HCT116 (cell line): ENCODE data around the gene AGAP1. TPM values are rescaled to one million over a fixed set of nuclear protein-coding genes. Genes with fewer than 3 reads are reported as not detected.

ENCODE experiments used
- ATAC-seq: fragments of 200-7000 bp; cut with Tn5 transposase; 2 replicates; pipeline ENCODE4 v1.9.1; 2020; ENCODE audit warnings: mild to moderate bottlenecking, moderate library complexity
- BruUV-seq: library from RNA; stranded (reverse); fragments of 400-500 nt; replicated peaks from 2 replicates; lab custom pipeline; 2021; lab: Mats Ljungman, UMichigan
- CTCF ChIA-PET: fragments of 300-600 bp; sonication (Branson Sonifier 250); formaldehyde crosslinking; loops from one replicate; lab custom pipeline; 2021; ENCODE audit warnings: antibody characterized with exemption; lab: Charles Lee
- POLR2A ChIA-PET: fragments of 300-600, 350-600 bp; sonication (Branson Sonifier 250); formaldehyde crosslinking; loops from one replicate; lab custom pipeline; 2021; ENCODE audit warnings: antibody characterized with exemption; lab: Charles Lee
- RAD21 ChIA-PET, 2 experiments: fragments of 300-600 bp; sonication (Branson Sonifier 250); formaldehyde crosslinking; loops; one replicate each; lab custom pipeline; 2023; ENCODE audit warnings: low total read pairs in 2 of 2; ENCODE audit not compliant: uncharacterized antibody in 2 of 2, unreplicated experiment in 2 of 2, low non-redundant PET in 1 of 2; lab: Charles Lee
- DNase-seq: peaks from one replicate; pipeline ENCODE4 v3.0.0-alpha.2; 2010; ENCODE audit warnings: low read depth, low spot score
- H2AFZ ChIP-seq: fragments of 200-600 bp; shearing (Covaris generic), sonication (generic); 2 replicates; pipeline ENCODE4 v1.6.1; 2017; ENCODE audit warnings: low read depth, mixed run types, mixed read lengths, antibody characterized with exemption, low read length; ENCODE audit not compliant: poor library complexity, severe bottlenecking
- H3K27ac ChIP-seq: 2 replicates; pipeline ENCODE4 v1.5.1; 2012; ENCODE audit warnings: low read depth, low read length
- H3K27me3 ChIP-seq: fragments of 200-600 bp; sonication (generic); 2 replicates; pipeline ENCODE4 v1.6.1; 2016; ENCODE audit warnings: mixed run types, low read length, mixed read lengths; ENCODE audit not compliant: insufficient read depth
- H3K36me3 ChIP-seq, 2 experiments: fragments of 200-500 bp in 1 of 2; fragments of 200-600 bp in 1 of 2; sonication (Bioruptor generic) in 1 of 2; sonication (generic) in 1 of 2; 2 replicates each; pipeline versions ENCODE4 v1.5.1 to v1.6.1; 2014 to 2016; ENCODE audit warnings: low read length in 2 of 2, inconsistent platforms in 1 of 2, mixed read lengths in 1 of 2, mixed run types in 1 of 2; ENCODE audit not compliant: insufficient read depth in 2 of 2, control insufficient read depth in 1 of 2
- H3K4me1 ChIP-seq, 2 experiments: fragments of 200-600 bp in 1 of 2; sonication (generic) in 1 of 2; 2 replicates each; pipeline versions ENCODE4 v1.5.1 to v1.6.1; 2012 to 2017; ENCODE audit warnings: low read length in 2 of 2, inconsistent platforms in 1 of 2, mild to moderate bottlenecking in 1 of 2, mixed read lengths in 1 of 2, mixed run types in 1 of 2, moderate library complexity in 1 of 2; ENCODE audit not compliant: insufficient read depth in 2 of 2, control insufficient read depth in 1 of 2
- H3K4me2 ChIP-seq: fragments of 200-600 bp; sonication (generic); 2 replicates; pipeline ENCODE4 v1.6.1; 2017; ENCODE audit warnings: mixed run types, low read length, mixed read lengths
- H3K4me3 ChIP-seq, 2 experiments: fragments of 200-600 bp in 1 of 2; sonication (generic) in 1 of 2; replicated peaks in 1 of 2; 2 replicates each; pipeline ENCODE4 v1.5.1; 2011 to 2016; ENCODE audit warnings: low read length in 2 of 2, control low read depth in 1 of 2, low read depth in 1 of 2, mild to moderate bottlenecking in 1 of 2, mixed read lengths in 1 of 2, mixed run types in 1 of 2
- H3K79me2 ChIP-seq: fragments of 200-600 bp; sonication (generic); 2 replicates; pipeline ENCODE4 v1.6.1; 2017; ENCODE audit warnings: mild to moderate bottlenecking, mixed run types, low read length, moderate library complexity, mixed read lengths; ENCODE audit not compliant: insufficient read depth
- H3K9ac ChIP-seq: fragments of 200-600 bp; sonication (generic); 2 replicates; pipeline ENCODE4 v1.6.1; 2016; ENCODE audit warnings: low read length, mixed read lengths
- H3K9me2 ChIP-seq: fragments of 200-600 bp; sonication (generic), shearing (Covaris generic); 2 replicates; pipeline ENCODE4 v1.6.1; 2017; ENCODE audit warnings: mixed run types, mild to moderate bottlenecking, moderate library complexity; ENCODE audit not compliant: insufficient read depth
- H3K9me3 ChIP-seq, 2 experiments: fragments of 200-500 bp in 1 of 2; fragments of 200-600 bp in 1 of 2; sonication (Bioruptor generic) in 1 of 2; sonication (generic) in 1 of 2; 2 replicates each; pipeline ENCODE4 v1.6.1; 2014 to 2017; ENCODE audit warnings: low read length in 2 of 2, mixed read lengths in 2 of 2, inconsistent platforms in 1 of 2, low read depth in 1 of 2, mild to moderate bottlenecking in 1 of 2, mixed run types in 1 of 2, moderate library complexity in 1 of 2; ENCODE audit not compliant: control insufficient read depth in 1 of 2, insufficient read depth in 1 of 2
- H4K20me1 ChIP-seq: fragments of 200-600 bp; sonication (generic), shearing (Covaris generic); 2 replicates; pipeline ENCODE4 v1.6.1; 2017; ENCODE audit warnings: mixed run types, mild to moderate bottlenecking, moderate library complexity; ENCODE audit not compliant: insufficient read depth
- CBX3 ChIP-seq: IDR thresholded peaks from 2 replicates; pipeline ENCODE4 v1.6.1; 2012; ENCODE audit warnings: low read depth
- EGR1 ChIP-seq: IDR thresholded peaks from 2 replicates; pipeline ENCODE4 v1.6.1; 2012; ENCODE audit warnings: low read depth
- EZH2 ChIP-seq: fragments of 200-600 bp; sonication (generic); IDR thresholded peaks from 2 replicates; pipeline ENCODE4 v1.6.1; 2017; ENCODE audit warnings: antibody characterized with exemption, mixed run types
- EZH2phosphoT487 ChIP-seq: fragments of 200-600 bp; IDR thresholded peaks from 2 replicates; pipeline ENCODE4 v1.6.1; 2018; ENCODE audit warnings: antibody characterized with exemption, borderline replicate concordance
- FOSL1 ChIP-seq: IDR thresholded peaks from 2 replicates; pipeline ENCODE4 v1.6.1; 2012; ENCODE audit warnings: low read depth
- JUND ChIP-seq: IDR thresholded peaks from 2 replicates; pipeline ENCODE4 v1.6.1; 2012
- POLR2A ChIP-seq: IDR thresholded peaks from 2 replicates; pipeline ENCODE4 v1.7.0; 2011; ENCODE audit warnings: borderline replicate concordance; ENCODE audit not compliant: insufficient read depth, insufficient read length; ENCODE audit errors: extremely low read depth
- POLR2AphosphoS5 ChIP-seq: IDR thresholded peaks from 2 replicates; pipeline ENCODE4 v1.6.1; 2011; ENCODE audit warnings: mild to moderate bottlenecking, low read depth, low read length, moderate library complexity
- RAD21 ChIP-seq: IDR thresholded peaks from 2 replicates; pipeline ENCODE4 v1.6.1; 2012; ENCODE audit warnings: low read depth, mild to moderate bottlenecking
- SIN3A ChIP-seq: IDR thresholded peaks from 2 replicates; pipeline ENCODE4 v1.6.1; 2012; ENCODE audit warnings: low read depth
- SP1 ChIP-seq: IDR thresholded peaks from 2 replicates; pipeline ENCODE4 v1.6.1; 2012; ENCODE audit warnings: low read depth
- SRF ChIP-seq: IDR thresholded peaks from 2 replicates; pipeline ENCODE4 v1.6.1; 2012; ENCODE audit warnings: low read depth
- TCF7L2 ChIP-seq: IDR thresholded peaks from 2 replicates; pipeline ENCODE4 v1.7.0; 2011; ENCODE audit warnings: borderline replicate concordance, inconsistent platforms; ENCODE audit not compliant: insufficient read depth, insufficient read length; ENCODE audit errors: extremely low read depth
- YY1 ChIP-seq: IDR thresholded peaks from 2 replicates; pipeline ENCODE4 v1.6.1; 2011; ENCODE audit warnings: low read length, low read depth, moderate library complexity, mild to moderate bottlenecking; ENCODE audit not compliant: insufficient replicate concordance; ENCODE audit errors: extremely low read depth
- ZNF274 ChIP-seq: fragments of 200-500 bp; sonication (Bioruptor generic); IDR thresholded peaks from 2 replicates; pipeline ENCODE4 v1.6.1; 2014; ENCODE audit warnings: mild to moderate bottlenecking, low read depth, low read length, inconsistent platforms
- intact Hi-C: fragments of 100-400 bp; cut with micrococcal nuclease; formaldehyde crosslinking; loops from 2 replicates; pipeline ENCODE4 v1.10.0; 2022
- total RNA-seq: library from RNA; stranded (reverse); gene quantifications from one replicate; pipeline ENCODE4 v1.2.1, GENCODE V29; 2021; ENCODE audit not compliant: unreplicated experiment
- TF ChIP-seq, protein P1 (sequence below): IDR thresholded peaks from 2 replicates; pipeline ENCODE4 v1.6.1; 2011; ENCODE audit warnings: mild to moderate bottlenecking, low read length, moderate library complexity; ENCODE audit not compliant: insufficient replicate concordance; ENCODE audit errors: extremely low read depth
- TF ChIP-seq, protein P2 (sequence below): IDR thresholded peaks from 2 replicates; pipeline ENCODE4 v1.6.1; 2012; ENCODE audit warnings: low read depth
- TF ChIP-seq, protein P3 (sequence below), 3 experiments: fragments of 200-600 bp in 1 of 3; sonication (generic) in 1 of 3; IDR thresholded peaks in 2 of 3; conservative IDR thresholded peaks in 1 of 3; 2 replicates each; pipeline ENCODE4 v1.5.1; 2012 to 2017; ENCODE audit warnings: low read depth in 2 of 3, low read length in 2 of 3, antibody characterized with exemption in 1 of 3, borderline replicate concordance in 1 of 3, control low read depth in 1 of 3, mild to moderate bottlenecking in 1 of 3, mixed read lengths in 1 of 3, mixed run types in 1 of 3, moderate library complexity in 1 of 3; ENCODE audit not compliant: insufficient read depth in 1 of 3

The AGAP1 gene
- total RNA-seq, 1 experiment from 2014 or later = 43.8 TPM

DNA sequence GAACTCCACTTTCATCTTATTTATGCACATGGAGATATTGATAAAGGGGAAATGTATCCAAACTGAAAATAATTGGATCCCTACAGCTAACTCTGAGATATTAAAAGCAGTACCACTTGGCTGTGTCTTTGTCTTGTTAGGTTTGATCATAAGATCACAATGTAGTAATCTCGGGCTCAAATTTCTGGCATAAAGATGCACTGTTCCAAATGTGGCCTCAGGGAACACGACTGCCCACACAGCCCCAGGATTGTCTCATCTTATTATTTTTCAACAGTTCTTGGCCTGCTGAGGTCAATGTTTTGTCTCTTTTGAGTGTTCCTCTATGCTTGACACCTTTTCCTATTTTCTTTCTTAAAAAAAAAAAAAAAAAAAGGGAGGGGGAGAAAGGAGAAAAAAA, 560.3 kb downstream of the AGAP1 start:
- Histone ChIP-seq H3K9me3 (0 out of 4 replicates have a peak, but pooled peaks cover 0 to 7% of the 10 kb centered on the region in 2 experiments), H3K79me2 (no peaks in the 10 kb centered on the region), H3K4me2 (no peak overlapping the region), H3K36me3 (peaks cover 2 to 7% of the 10 kb centered on the region in 2 experiments; a peak in 1 of 4 replicates), H3K27ac (no peak overlapping the region)
- ChIA-PET POLR2A (no interaction called here), RAD21 (no interaction called here)
- intact Hi-C loops = no loop called here
- ATAC-seq = no peak
- TF ChIP-seq POLR2AphosphoS5 = no peak
- TF ChIP-seq CBX3 = no peak
- TF ChIP-seq EZH2 = no peak
- no peak for TF ChIP-seq ZNF274
- no peak for TF ChIP-seq EZH2phosphoT487
- TF ChIP-seq RAD21 = no peak
- no peak for TF ChIP-seq SRF
- no peak for TF ChIP-seq SP1
- TF ChIP-seq, protein P1, sequence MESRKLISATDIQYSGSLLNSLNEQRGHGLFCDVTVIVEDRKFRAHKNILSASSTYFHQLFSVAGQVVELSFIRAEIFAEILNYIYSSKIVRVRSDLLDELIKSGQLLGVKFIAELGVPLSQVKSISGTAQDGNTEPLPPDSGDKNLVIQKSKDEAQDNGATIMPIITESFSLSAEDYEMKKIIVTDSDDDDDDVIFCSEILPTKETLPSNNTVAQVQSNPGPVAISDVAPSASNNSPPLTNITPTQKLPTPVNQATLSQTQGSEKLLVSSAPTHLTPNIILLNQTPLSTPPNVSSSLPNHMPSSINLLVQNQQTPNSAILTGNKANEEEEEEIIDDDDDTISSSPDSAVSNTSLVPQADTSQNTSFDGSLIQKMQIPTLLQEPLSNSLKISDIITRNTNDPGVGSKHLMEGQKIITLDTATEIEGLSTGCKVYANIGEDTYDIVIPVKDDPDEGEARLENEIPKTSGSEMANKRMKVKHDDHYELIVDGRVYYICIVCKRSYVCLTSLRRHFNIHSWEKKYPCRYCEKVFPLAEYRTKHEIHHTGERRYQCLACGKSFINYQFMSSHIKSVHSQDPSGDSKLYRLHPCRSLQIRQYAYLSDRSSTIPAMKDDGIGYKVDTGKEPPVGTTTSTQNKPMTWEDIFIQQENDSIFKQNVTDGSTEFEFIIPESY = no peak
- TF ChIP-seq JUND = no peak
- TF ChIP-seq POLR2A = no peak
- no peak for TF ChIP-seq YY1
- TF ChIP-seq EGR1 = no peak
- TF ChIP-seq, protein P2, sequence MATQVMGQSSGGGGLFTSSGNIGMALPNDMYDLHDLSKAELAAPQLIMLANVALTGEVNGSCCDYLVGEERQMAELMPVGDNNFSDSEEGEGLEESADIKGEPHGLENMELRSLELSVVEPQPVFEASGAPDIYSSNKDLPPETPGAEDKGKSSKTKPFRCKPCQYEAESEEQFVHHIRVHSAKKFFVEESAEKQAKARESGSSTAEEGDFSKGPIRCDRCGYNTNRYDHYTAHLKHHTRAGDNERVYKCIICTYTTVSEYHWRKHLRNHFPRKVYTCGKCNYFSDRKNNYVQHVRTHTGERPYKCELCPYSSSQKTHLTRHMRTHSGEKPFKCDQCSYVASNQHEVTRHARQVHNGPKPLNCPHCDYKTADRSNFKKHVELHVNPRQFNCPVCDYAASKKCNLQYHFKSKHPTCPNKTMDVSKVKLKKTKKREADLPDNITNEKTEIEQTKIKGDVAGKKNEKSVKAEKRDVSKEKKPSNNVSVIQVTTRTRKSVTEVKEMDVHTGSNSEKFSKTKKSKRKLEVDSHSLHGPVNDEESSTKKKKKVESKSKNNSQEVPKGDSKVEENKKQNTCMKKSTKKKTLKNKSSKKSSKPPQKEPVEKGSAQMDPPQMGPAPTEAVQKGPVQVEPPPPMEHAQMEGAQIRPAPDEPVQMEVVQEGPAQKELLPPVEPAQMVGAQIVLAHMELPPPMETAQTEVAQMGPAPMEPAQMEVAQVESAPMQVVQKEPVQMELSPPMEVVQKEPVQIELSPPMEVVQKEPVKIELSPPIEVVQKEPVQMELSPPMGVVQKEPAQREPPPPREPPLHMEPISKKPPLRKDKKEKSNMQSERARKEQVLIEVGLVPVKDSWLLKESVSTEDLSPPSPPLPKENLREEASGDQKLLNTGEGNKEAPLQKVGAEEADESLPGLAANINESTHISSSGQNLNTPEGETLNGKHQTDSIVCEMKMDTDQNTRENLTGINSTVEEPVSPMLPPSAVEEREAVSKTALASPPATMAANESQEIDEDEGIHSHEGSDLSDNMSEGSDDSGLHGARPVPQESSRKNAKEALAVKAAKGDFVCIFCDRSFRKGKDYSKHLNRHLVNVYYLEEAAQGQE = no peak
- TF ChIP-seq SIN3A = no peak
- TF ChIP-seq, protein P3, sequence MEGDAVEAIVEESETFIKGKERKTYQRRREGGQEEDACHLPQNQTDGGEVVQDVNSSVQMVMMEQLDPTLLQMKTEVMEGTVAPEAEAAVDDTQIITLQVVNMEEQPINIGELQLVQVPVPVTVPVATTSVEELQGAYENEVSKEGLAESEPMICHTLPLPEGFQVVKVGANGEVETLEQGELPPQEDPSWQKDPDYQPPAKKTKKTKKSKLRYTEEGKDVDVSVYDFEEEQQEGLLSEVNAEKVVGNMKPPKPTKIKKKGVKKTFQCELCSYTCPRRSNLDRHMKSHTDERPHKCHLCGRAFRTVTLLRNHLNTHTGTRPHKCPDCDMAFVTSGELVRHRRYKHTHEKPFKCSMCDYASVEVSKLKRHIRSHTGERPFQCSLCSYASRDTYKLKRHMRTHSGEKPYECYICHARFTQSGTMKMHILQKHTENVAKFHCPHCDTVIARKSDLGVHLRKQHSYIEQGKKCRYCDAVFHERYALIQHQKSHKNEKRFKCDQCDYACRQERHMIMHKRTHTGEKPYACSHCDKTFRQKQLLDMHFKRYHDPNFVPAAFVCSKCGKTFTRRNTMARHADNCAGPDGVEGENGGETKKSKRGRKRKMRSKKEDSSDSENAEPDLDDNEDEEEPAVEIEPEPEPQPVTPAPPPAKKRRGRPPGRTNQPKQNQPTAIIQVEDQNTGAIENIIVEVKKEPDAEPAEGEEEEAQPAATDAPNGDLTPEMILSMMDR (IDR thresholded peaks at IDR 0.05 in 2 of 3, conservative IDR thresholded peaks at IDR 0.05 in 1 of 3; ENCODE audit: borderline replicate concordance in 1 of 3, insufficient read depth in 1 of 3, low read depth in 2 of 3, low read length in 2 of 3) = no peak
- no peak for TF ChIP-seq FOSL1
- TF ChIP-seq TCF7L2 = no peak
- TF ChIP-seq, all 23 proteins: peak for 0
- Histone ChIP-seq H3K27me3 (no peaks in the 10 kb centered on the region), H3K9me2 (no peaks in the 10 kb centered on the region), H3K9ac (no peak overlapping the region), H4K20me1 (no peaks in the 10 kb centered on the region), H3K4me1 (no peaks in the 10 kb centered on the region), H2AFZ (no peak overlapping the region), H3K4me3 (no peak overlapping the region)
- DNase-seq = no peak
- no TSS peak for BruUV-seq
- CTCF ChIA-PET = no interaction called here
